H1 (cell line): ENCODE results near the gene FITM1. TPM values are rescaled to one million over a fixed set of nuclear protein-coding genes. Genes with fewer than 3 reads are reported as not detected.

ENCODE experiments used
- polyA plus RNA-seq, 7 experiments: library from polyadenylated mRNA; depleted of rRNA in 3 of 7; stranded (reverse) in 5 of 7; unstranded in 2 of 7; fragments of >200 nt in 5 of 7; fragments of 200-250 nt in 2 of 7; gene quantifications; 1 replicate in 5 of 7; 2 replicates in 1 of 7; 4 replicates in 1 of 7; pipeline versions ENCODE4 v1.2.1 to v1.2.3, GENCODE V29; 2011 to 2013; ENCODE audit warnings: missing spikeins in 2 of 7, mixed read lengths in 2 of 7
- total RNA-seq: library from RNA; stranded (reverse); fragmentation: NEBNext Ultra II Directional; extraction: Animal tissue kit (Norgen Biotek cat#: 25700); gene quantifications from 2 replicates; pipeline ENCODE4 v1.2.1, GENCODE V29; 2021
- TF ChIP-seq, protein P1 (sequence below): IDR thresholded peaks from 2 replicates; pipeline ENCODE4 v1.6.1; 2012; ENCODE audit warnings: low read length, inconsistent platforms
- TF ChIP-seq, protein P2 (sequence below): IDR thresholded peaks from 2 replicates; pipeline ENCODE4 v1.6.1; 2011; ENCODE audit warnings: low read length, improper control_type of control experiment

FITM1 gene
- total and polyA plus RNA-seq, 2 of the 8 experiments (the other 6 are each of a cell fraction or from before 2014, with no cell fraction given): 0.53 to 0.76 TPM

DNA sequence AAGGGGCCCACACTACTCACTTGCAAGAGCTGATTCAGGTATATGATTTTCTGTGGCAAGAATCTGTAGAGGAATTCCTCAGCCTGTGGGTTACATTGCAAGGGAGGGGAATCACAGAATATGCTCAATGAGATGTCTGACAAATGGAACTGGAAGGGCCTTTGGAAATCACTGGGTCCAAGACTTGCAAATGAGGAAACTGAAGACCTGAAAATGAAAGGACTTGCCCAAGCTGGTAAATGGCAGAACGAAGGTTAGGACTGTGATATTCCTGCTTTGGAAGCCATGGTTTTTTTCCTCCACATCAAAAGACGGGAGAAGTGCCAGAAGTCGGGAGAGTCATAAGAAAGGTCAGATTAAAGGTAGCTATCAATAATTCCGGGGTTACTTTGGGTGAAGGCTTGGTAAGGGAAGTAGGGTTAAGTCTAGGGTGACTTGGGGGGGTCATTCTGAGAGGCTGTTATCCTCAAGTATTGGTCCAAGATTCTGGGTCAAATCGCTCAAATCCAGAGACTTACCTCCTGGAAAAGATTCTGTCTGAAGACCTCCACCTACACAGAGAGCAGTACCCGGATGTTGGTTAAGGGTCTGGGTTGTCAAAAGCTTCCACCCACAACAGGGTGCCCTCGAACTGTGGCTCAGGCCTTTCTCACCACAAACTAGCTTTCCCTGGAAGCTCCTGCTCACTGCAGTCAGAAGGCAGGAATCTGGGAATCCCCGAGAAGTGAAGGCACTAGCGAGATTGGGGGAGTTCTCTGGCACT, 15.4 kb downstream of the FITM1 start (continued):
- TF ChIP-seq, protein P1, sequence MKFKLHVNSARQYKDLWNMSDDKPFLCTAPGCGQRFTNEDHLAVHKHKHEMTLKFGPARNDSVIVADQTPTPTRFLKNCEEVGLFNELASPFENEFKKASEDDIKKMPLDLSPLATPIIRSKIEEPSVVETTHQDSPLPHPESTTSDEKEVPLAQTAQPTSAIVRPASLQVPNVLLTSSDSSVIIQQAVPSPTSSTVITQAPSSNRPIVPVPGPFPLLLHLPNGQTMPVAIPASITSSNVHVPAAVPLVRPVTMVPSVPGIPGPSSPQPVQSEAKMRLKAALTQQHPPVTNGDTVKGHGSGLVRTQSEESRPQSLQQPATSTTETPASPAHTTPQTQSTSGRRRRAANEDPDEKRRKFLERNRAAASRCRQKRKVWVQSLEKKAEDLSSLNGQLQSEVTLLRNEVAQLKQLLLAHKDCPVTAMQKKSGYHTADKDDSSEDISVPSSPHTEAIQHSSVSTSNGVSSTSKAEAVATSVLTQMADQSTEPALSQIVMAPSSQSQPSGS: no peak
- TF ChIP-seq, protein P2, sequence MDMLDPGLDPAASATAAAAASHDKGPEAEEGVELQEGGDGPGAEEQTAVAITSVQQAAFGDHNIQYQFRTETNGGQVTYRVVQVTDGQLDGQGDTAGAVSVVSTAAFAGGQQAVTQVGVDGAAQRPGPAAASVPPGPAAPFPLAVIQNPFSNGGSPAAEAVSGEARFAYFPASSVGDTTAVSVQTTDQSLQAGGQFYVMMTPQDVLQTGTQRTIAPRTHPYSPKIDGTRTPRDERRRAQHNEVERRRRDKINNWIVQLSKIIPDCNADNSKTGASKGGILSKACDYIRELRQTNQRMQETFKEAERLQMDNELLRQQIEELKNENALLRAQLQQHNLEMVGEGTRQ: no peak
